H9 (cell line): ENCODE results near the gene TPCN2. TPM values are rescaled to one million over a fixed set of nuclear protein-coding genes. Genes with fewer than 3 reads are reported as not detected.

Experiments used
- DNase-seq: peaks from one replicate; pipeline ENCODE4 v3.0.0-alpha.2; 2017
- H2AFZ ChIP-seq: one replicate; pipeline ENCODE4 v1.6.1; 2013; ENCODE audit warnings: mild to moderate bottlenecking, low read length, control low read depth, moderate library complexity
- H2AK5ac ChIP-seq: 2 replicates; pipeline ENCODE4 v1.6.1; 2013; ENCODE audit warnings: low read length, control low read depth, mixed read lengths; ENCODE audit not compliant: insufficient read length
- H2BK120ac ChIP-seq: one replicate; pipeline ENCODE4 v1.6.1; 2013; ENCODE audit warnings: low read depth, mild to moderate bottlenecking, low read length, control low read depth, inconsistent platforms; ENCODE audit not compliant: poor library complexity, severe bottlenecking
- H2BK12ac ChIP-seq: 2 replicates; pipeline ENCODE4 v1.6.1; 2013; ENCODE audit warnings: low read length, control low read depth, mixed read lengths, low read depth; ENCODE audit not compliant: insufficient read length
- H2BK15ac ChIP-seq: 2 replicates; pipeline ENCODE4 v1.6.1; 2013; ENCODE audit warnings: low read depth, low read length, control low read depth
- H2BK20ac ChIP-seq: one replicate; pipeline ENCODE4 v1.6.1; 2013; ENCODE audit warnings: low read depth, mild to moderate bottlenecking, low read length, control low read depth, inconsistent platforms; ENCODE audit not compliant: poor library complexity, severe bottlenecking
- H2BK5ac ChIP-seq: 2 replicates; pipeline ENCODE4 v1.6.1; 2013; ENCODE audit warnings: low read length, control low read depth, mixed read lengths; ENCODE audit not compliant: insufficient read length
- H3K14ac ChIP-seq: 2 replicates; pipeline ENCODE4 v1.6.1; 2013; ENCODE audit warnings: low read length, control low read depth; ENCODE audit not compliant: insufficient read depth
- H3K18ac ChIP-seq: 2 replicates; pipeline ENCODE4 v1.6.1; 2013; ENCODE audit warnings: low read depth, mild to moderate bottlenecking, mixed read lengths, low read length, control low read depth; ENCODE audit not compliant: insufficient read length
- H3K23ac ChIP-seq: 2 replicates; pipeline ENCODE4 v1.6.1; 2013; ENCODE audit warnings: low read length, control low read depth, mixed read lengths, low read depth; ENCODE audit not compliant: insufficient read length
- H3K23me2 ChIP-seq: 2 replicates; pipeline ENCODE4 v1.6.1; 2013; ENCODE audit warnings: low read depth, mild to moderate bottlenecking, mixed read lengths, low read length, control low read depth; ENCODE audit not compliant: insufficient read length, poor library complexity, severe bottlenecking
- H3K27ac ChIP-seq: 2 replicates; pipeline ENCODE4 v1.5.1; 2013; ENCODE audit warnings: low read length, control low read depth, mixed read lengths, low read depth; ENCODE audit not compliant: insufficient read length
- H3K27me3 ChIP-seq: 2 replicates; pipeline ENCODE4 v1.6.1; 2013; ENCODE audit warnings: low read length, control low read depth, inconsistent platforms; ENCODE audit not compliant: insufficient read depth
- H3K4ac ChIP-seq: 2 replicates; pipeline ENCODE4 v1.6.1; 2013; ENCODE audit warnings: low read depth, mild to moderate bottlenecking, control low read depth, inconsistent platforms, low read length, moderate library complexity
- H3K4me1 ChIP-seq: 2 replicates; pipeline ENCODE4 v1.6.1; 2013; ENCODE audit warnings: low read length, control low read depth, inconsistent platforms; ENCODE audit not compliant: insufficient read depth
- H3K4me2 ChIP-seq: 2 replicates; pipeline ENCODE4 v1.6.1; 2013; ENCODE audit warnings: low read length, control low read depth, mixed read lengths; ENCODE audit not compliant: insufficient read length, insufficient read depth
- H3K56ac ChIP-seq: 2 replicates; pipeline ENCODE4 v1.6.1; 2013; ENCODE audit warnings: low read depth, mild to moderate bottlenecking, mixed read lengths, low read length, control low read depth; ENCODE audit not compliant: insufficient read length
- H3K79me1 ChIP-seq: 2 replicates; pipeline ENCODE4 v1.6.1; 2013; ENCODE audit warnings: low read depth, mild to moderate bottlenecking, moderate library complexity, low read length, control low read depth, inconsistent platforms; ENCODE audit not compliant: insufficient read depth, poor library complexity, severe bottlenecking
- H3K79me2 ChIP-seq: 2 replicates; pipeline ENCODE4 v1.6.1; 2013; ENCODE audit warnings: low read length, control low read depth, inconsistent platforms; ENCODE audit not compliant: insufficient read depth
- H3K9ac ChIP-seq: 2 replicates; pipeline ENCODE4 v1.6.1; 2013; ENCODE audit warnings: low read length, control low read depth, mixed read lengths; ENCODE audit not compliant: insufficient read length; ENCODE audit errors: extremely low read depth
- H3K9me3 ChIP-seq: one replicate; pipeline ENCODE4 v1.6.1; 2013; ENCODE audit warnings: low read depth, low read length, inconsistent platforms; ENCODE audit not compliant: control insufficient read depth
- H3T11ph ChIP-seq: one replicate; pipeline ENCODE4 v1.6.1; 2013; ENCODE audit warnings: mild to moderate bottlenecking, low read length, control low read depth, inconsistent platforms
- H4K20me1 ChIP-seq: one replicate; pipeline ENCODE4 v1.6.1; 2013; ENCODE audit not compliant: control insufficient read depth, insufficient read length, insufficient read depth
- H4K5ac ChIP-seq: 2 replicates; pipeline ENCODE4 v1.6.1; 2013; ENCODE audit warnings: low read depth, mild to moderate bottlenecking, mixed read lengths, low read length, control low read depth; ENCODE audit not compliant: insufficient read length
- H4K8ac ChIP-seq: replicated peaks from 2 replicates; pipeline ENCODE4 v1.6.1; 2013; ENCODE audit warnings: low read length, control low read depth, mixed read lengths, low read depth; ENCODE audit not compliant: insufficient read length
- H4K91ac ChIP-seq: 2 replicates; pipeline ENCODE4 v1.6.1; 2013; ENCODE audit warnings: low read depth, mild to moderate bottlenecking, moderate library complexity, mixed read lengths, low read length, control low read depth; ENCODE audit not compliant: insufficient read length
- H3K27ac Mint-ChIP-seq, 3 experiments: 2 replicates in 2 of 3; 3 replicates in 1 of 3; pipeline ENCODE4 v1.8.0; 2020 to 2021; ENCODE audit warnings: mixed read lengths in 3 of 3, mild to moderate bottlenecking in 1 of 3, moderate library complexity in 1 of 3
- H3K27me3 Mint-ChIP-seq: 2 replicates; pipeline ENCODE4 v1.8.0; 2021; ENCODE audit warnings: low read depth, mild to moderate bottlenecking, moderate library complexity, mixed read lengths
- H3K36me3 Mint-ChIP-seq, 3 experiments: 2 replicates in 2 of 3; 3 replicates in 1 of 3; pipeline ENCODE4 v1.8.0; 2020 to 2021; ENCODE audit warnings: low read depth in 3 of 3, mixed read lengths in 3 of 3; ENCODE audit not compliant: insufficient read depth in 1 of 3
- H3K4me1 Mint-ChIP-seq, 2 experiments: 2 replicates each; pipeline ENCODE4 v1.8.0; 2020; ENCODE audit warnings: mixed read lengths in 2 of 2
- H3K4me3 Mint-ChIP-seq, 2 experiments: 2 replicates in 1 of 2; 3 replicates in 1 of 2; pipeline ENCODE4 v1.8.0; 2020 to 2021; ENCODE audit warnings: mild to moderate bottlenecking in 2 of 2, mixed read lengths in 2 of 2, moderate library complexity in 1 of 2
- H3K9me3 Mint-ChIP-seq, 2 experiments: 2 replicates in 1 of 2; 3 replicates in 1 of 2; pipeline ENCODE4 v1.8.0; 2020; ENCODE audit warnings: mild to moderate bottlenecking in 2 of 2, mixed read lengths in 2 of 2, moderate library complexity in 1 of 2
- CTCF ChIP-seq: fragments of 200-600 bp; sonication (generic); conservative IDR thresholded peaks from 3 replicates; pipeline ENCODE4 v1.8.0; 2021; ENCODE audit warnings: antibody characterized with exemption, mild to moderate bottlenecking
- WGBS: extraction: QIAGEN DNeasy Blood & Tissue Kit; methylation state at CpG from one replicate; pipeline ENCODE4 v1.1.7; 2013; ENCODE audit warnings: missing lambda C conversion rate, low lambda C conversion rate, mixed read lengths; ENCODE audit not compliant: insufficient read length; ENCODE audit errors: extremely low coverage; 5-methylcytosine and 5-hydroxymethylcytosine counted together
- total RNA-seq: library from RNA; stranded (reverse); gene quantifications from 2 replicates; pipeline ENCODE4 v1.2.1, GENCODE V29; 2021

TPCN2 gene
- total RNA-seq, 1 experiment from 2014 or later: 16.8 TPM

DNA sequence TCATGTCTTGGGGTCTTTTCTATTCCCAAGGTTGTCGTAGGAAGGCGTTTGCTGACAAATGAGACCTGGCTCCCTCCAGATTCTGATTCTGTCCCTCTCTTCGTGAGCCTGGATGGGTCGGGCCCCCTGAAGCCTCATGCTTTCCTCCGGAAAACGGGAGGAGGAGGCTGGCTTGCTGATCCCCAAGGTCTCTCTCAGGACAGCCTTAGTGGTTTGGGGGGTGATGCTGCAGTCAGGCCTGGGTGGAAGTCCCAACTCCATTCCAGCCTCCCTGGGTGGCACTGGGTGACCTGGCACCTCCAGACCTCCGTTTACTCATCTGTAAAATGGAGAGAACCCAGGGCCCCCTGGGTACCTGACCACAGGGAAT, 83.6 kb downstream of the TPCN2 start:
- no peak overlapping the region for H3K14ac ChIP-seq
- no peaks in the 10 kb centered on the region for H3K27me3 ChIP-seq
- H2BK5ac ChIP-seq: no peak overlapping the region
- no peak overlapping the region for H3K23ac ChIP-seq
- Mint-ChIP-seq H3K27ac (no peak overlapping the region), H3K4me3 (no peak overlapping the region), H3K27me3 (peaks cover 6% of the 10 kb centered on the region), H3K36me3 (peaks cover 15 to 28% (median 15%) of the 10 kb centered on the region in 3 experiments; a peak in 6 of 7 replicates), H3K4me1 (peaks cover 5 to 10% of the 10 kb centered on the region in 2 experiments), H3K9me3 (peaks cover 27 to 31% of the 10 kb centered on the region in 2 experiments)
- no peak overlapping the region for H2BK12ac ChIP-seq
- H4K20me1 ChIP-seq: no peaks in the 10 kb centered on the region
- no peaks in the 10 kb centered on the region for H3K79me1 ChIP-seq
- H3K23me2 ChIP-seq: no peaks in the 10 kb centered on the region
- no peak overlapping the region for H2BK15ac ChIP-seq
- TF ChIP-seq CTCF: no peak
- H3K4ac ChIP-seq: no peak overlapping the region
- H2AFZ ChIP-seq: no peak overlapping the region
- H3K18ac ChIP-seq: no peak overlapping the region
- no peak overlapping the region for H3K4me2 ChIP-seq
- no peak overlapping the region for H2BK20ac ChIP-seq
- WGBS: no CpG with 5 or more reads among the region's 7 CpGs
- no peak for DNase-seq
- H4K5ac ChIP-seq: no peak overlapping the region
- H3K27ac ChIP-seq: no peak overlapping the region
- no peak overlapping the region for H2AK5ac ChIP-seq
- H4K91ac ChIP-seq: no peak overlapping the region
- H2BK120ac ChIP-seq: no peak overlapping the region
- H3K4me1 ChIP-seq: no peaks in the 10 kb centered on the region
- no peak overlapping the region for H3T11ph ChIP-seq
- H3K56ac ChIP-seq: no peak overlapping the region
- H3K9me3 ChIP-seq: peaks cover 10% of the 10 kb centered on the region
- H3K9ac ChIP-seq: no peak overlapping the region
- no peak overlapping the region for H4K8ac ChIP-seq
- H3K79me2 ChIP-seq: no peaks in the 10 kb centered on the region
